Smooth muscle cell (in vitro differentiated cells): ENCODE measurements around the gene CD38. TPM values are rescaled to one million over a fixed set of nuclear protein-coding genes. Genes with fewer than 3 reads are reported as not detected.

Experiments
- DNase-seq: peaks from one replicate; lab custom pipeline; 2025; ENCODE audit not compliant: unreplicated experiment; lab: John Stamatoyannopoulos, UW
- H2AFZ ChIP-seq: fragments of 200-600 bp; sonication (generic); 2 replicates; pipeline ENCODE4 v1.6.0; 2016; ENCODE audit warnings: antibody characterized with exemption, low read depth, mild to moderate bottlenecking
- H3F3A ChIP-seq: fragments of 200-600 bp; sonication (generic); 2 replicates; pipeline ENCODE4 v1.6.0; 2017; ENCODE audit warnings: antibody characterized with exemption, low read depth
- H3K27ac ChIP-seq: fragments of 200-600 bp; sonication (generic); 2 replicates; pipeline ENCODE4 v1.5.1; 2016; ENCODE audit warnings: low read depth, mild to moderate bottlenecking
- H3K27me3 ChIP-seq: fragments of 200-600 bp; sonication (generic); 2 replicates; pipeline ENCODE4 v1.6.1; 2016; ENCODE audit warnings: low read depth, mild to moderate bottlenecking
- H3K36me3 ChIP-seq: fragments of 200-600 bp; sonication (generic); 2 replicates; pipeline ENCODE4 v1.5.1; 2016; ENCODE audit warnings: low read depth
- H3K4me1 ChIP-seq: fragments of 200-600 bp; sonication (generic); 2 replicates; pipeline ENCODE4 v1.5.1; 2016; ENCODE audit warnings: low read depth
- H3K4me2 ChIP-seq: fragments of 200-600 bp; sonication (generic); 2 replicates; pipeline ENCODE4 v1.6.0; 2016; ENCODE audit warnings: mild to moderate bottlenecking
- H3K4me3 ChIP-seq: fragments of 200-600 bp; sonication (generic); 2 replicates; pipeline ENCODE4 v1.5.1; 2016; ENCODE audit warnings: mild to moderate bottlenecking
- H3K79me2 ChIP-seq: fragments of 200-600 bp; sonication (generic); 2 replicates; pipeline ENCODE4 v1.6.0; 2016; ENCODE audit warnings: low read depth, mild to moderate bottlenecking
- H3K9ac ChIP-seq: fragments of 200-600 bp; sonication (generic); 2 replicates; pipeline ENCODE4 v1.6.0; 2016; ENCODE audit warnings: low read depth
- H3K9me3 ChIP-seq: fragments of 200-600 bp; sonication (generic); replicated peaks from 2 replicates; pipeline ENCODE4 v1.5.1; 2016; ENCODE audit warnings: low read depth
- H4K20me1 ChIP-seq: fragments of 200-600 bp; sonication (generic); 2 replicates; pipeline ENCODE4 v1.6.0; 2016; ENCODE audit warnings: low read depth
- CTCF ChIP-seq: fragments of 200-600 bp; sonication (generic); IDR thresholded peaks from 2 replicates; pipeline ENCODE4 v1.5.1; 2017; ENCODE audit warnings: borderline replicate concordance, mild to moderate bottlenecking, antibody characterized with exemption; ENCODE audit not compliant: insufficient read depth, poor library complexity, severe bottlenecking
- WGBS: methylation state at CpG from one replicate; pipeline ENCODE4 v1.1.7; 2016; ENCODE audit warnings: low lambda C conversion rate; 5-methylcytosine and 5-hydroxymethylcytosine counted together
- polyA plus RNA-seq: library from polyadenylated mRNA; unstranded; fragments of >200 nt; fragmentation: Nextera tagmentation; extraction: Ambion mirVana; gene quantifications from 2 replicates; pipeline ENCODE4 v1.2.1, GENCODE V29; 2016
- total RNA-seq: library from RNA; depleted of rRNA; stranded (reverse); fragments of >200 nt; gene quantifications from 2 replicates; pipeline ENCODE4 v1.2.3, GENCODE V29; 2014

Gene CD38
- total and polyA plus RNA-seq, 2 experiments from 2014 or later = not detected

- Histone ChIP-seq H3K27me3 (no peaks in the 10 kb centered on the region), H3K9ac (no peak overlapping the region), H3K27ac (no peak overlapping the region), H3K4me1 (no peaks in the 10 kb centered on the region), H2AFZ (no peak overlapping the region), H3K79me2 (no peaks in the 10 kb centered on the region), H3K4me2 (no peak overlapping the region), H3K4me3 (no peak overlapping the region), H3K36me3 (no peaks in the 10 kb centered on the region), H3K9me3 (no peaks in the 10 kb centered on the region), H4K20me1 (no peaks in the 10 kb centered on the region), H3F3A (no peaks in the 10 kb centered on the region)
- no peak for TF ChIP-seq CTCF
- DNase-seq = no peak
- 92% methylated on average over 4 of the region's 4 CpGs for WGBS
These were observed 90.8 kb downstream of the CD38 start for GRCh38 chr4:15868826-15869413.

GRCh38 chr4:15870079-15870478, 92.0 kb downstream of the CD38 start:
- no peak for DNase-seq
- H4K20me1 ChIP-seq = no peaks in the 10 kb centered on the region
- no peaks in the 10 kb centered on the region for H3K79me2 ChIP-seq
- no peak overlapping the region for H3K9ac ChIP-seq
- 92% methylated on average over 7 of the region's 7 CpGs for WGBS
- no peak overlapping the region for H3K27ac ChIP-seq
- TF ChIP-seq CTCF = no peak
- no peak overlapping the region for H3K4me3 ChIP-seq
- H3K4me2 ChIP-seq = no peak overlapping the region
- H3K9me3 ChIP-seq = no peaks in the 10 kb centered on the region
- no peaks in the 10 kb centered on the region for H3K27me3 ChIP-seq
- no peak overlapping the region for H2AFZ ChIP-seq
- H3K36me3 ChIP-seq = no peaks in the 10 kb centered on the region
- no peaks in the 10 kb centered on the region for H3F3A ChIP-seq
- H3K4me1 ChIP-seq = no peaks in the 10 kb centered on the region

- H3K9me3 ChIP-seq = no peaks in the 10 kb centered on the region
- DNase-seq = no peak
- H2AFZ ChIP-seq = no peak overlapping the region
- no peaks in the 10 kb centered on the region for H4K20me1 ChIP-seq
- H3K4me3 ChIP-seq = no peak overlapping the region
- TF ChIP-seq CTCF = no peak
- no peaks in the 10 kb centered on the region for H3K79me2 ChIP-seq
- no peaks in the 10 kb centered on the region for H3F3A ChIP-seq
- no peaks in the 10 kb centered on the region for H3K36me3 ChIP-seq
- H3K27me3 ChIP-seq = no peaks in the 10 kb centered on the region
- H3K27ac ChIP-seq = no peak overlapping the region
- 89% methylated on average over 4 of the region's 4 CpGs for WGBS
- no peaks in the 10 kb centered on the region for H3K4me1 ChIP-seq
- H3K4me2 ChIP-seq = no peak overlapping the region
- H3K9ac ChIP-seq = no peak overlapping the region
These were observed 93.0 kb downstream of the CD38 start for GRCh38 chr4:15870921-15871664.
